HG03097 (cell line): ENCODE results near the gene PLCB4.

Experiments used
- ATAC-seq: cut with Tn5 transposase; IDR thresholded peaks from one replicate; pipeline ENCODE4 v1.9.1; 2021; ENCODE audit not compliant: unreplicated experiment, low FRiP score

Gene PLCB4

GRCh38 chr20:9413001-9413400, 344.1 kb downstream of the PLCB4 start:
- ATAC-seq = no peak

GRCh38 chr20:9415426-9415825, 346.5 kb downstream of the PLCB4 start:
- ATAC-seq = no peak

- no peak for ATAC-seq
Observed at GRCh38 chr20:9416421-9416820, 347.5 kb downstream of the PLCB4 start.

GRCh38 chr20:9417665-9418064, 348.8 kb downstream of the PLCB4 start:
- ATAC-seq = no peak

- no peak for ATAC-seq
Observed at GRCh38 chr20:9422321-9423057, 353.6 kb downstream of the PLCB4 start.

GRCh38 chr20:9424551-9424950, 355.7 kb downstream of the PLCB4 start:
- ATAC-seq = no peak

GRCh38 chr20:9427430-9428291, 358.8 kb downstream of the PLCB4 start:
- no peak for ATAC-seq

GRCh38 chr20:9428292-9428607, 359.4 kb downstream of the PLCB4 start:
- ATAC-seq = no peak

GRCh38 chr20:9439806-9440205, 370.9 kb downstream of the PLCB4 start:
- ATAC-seq = no peak

- ATAC-seq = no peak
Observed at GRCh38 chr20:9440892-9441291, 372.0 kb downstream of the PLCB4 start.

- ATAC-seq = peak; percentile 94
Observed at GRCh38 chr20:9441948-9442347, 373.1 kb downstream of the PLCB4 start.

GRCh38 chr20:9442858-9443257, 374.0 kb downstream of the PLCB4 start:
- ATAC-seq = peak; percentile 35

GRCh38 chr20:9444921-9445320, 376.0 kb downstream of the PLCB4 start:
- no peak for ATAC-seq

- ATAC-seq = no peak
Observed at GRCh38 chr20:9447182-9447581, 378.3 kb downstream of the PLCB4 start.

- no peak for ATAC-seq
Observed at GRCh38 chr20:9453201-9453600, 384.3 kb downstream of the PLCB4 start.

- ATAC-seq = no peak
Observed at GRCh38 chr20:9454791-9455190, 385.9 kb downstream of the PLCB4 start.

GRCh38 chr20:9457136-9457535, 388.2 kb downstream of the PLCB4 start:
- no peak for ATAC-seq

GRCh38 chr20:9458138-9458796, 389.4 kb downstream of the PLCB4 start:
- no peak for ATAC-seq

- ATAC-seq = no peak
Observed at GRCh38 chr20:9460518-9460917, 391.6 kb downstream of the PLCB4 start.

GRCh38 chr20:9467995-9468394, 399.1 kb downstream of the PLCB4 start:
- ATAC-seq = no peak

GRCh38 chr20:9474835-9475415, 406.0 kb downstream of the PLCB4 start:
- ATAC-seq = no peak
